RWPE1 (cell line): Measurements from ENCODE around the gene CTBP2.

Source experiments
- CTCF ChIA-PET: fragments of 350-600 bp; sonication (Branson Sonifier 250); formaldehyde crosslinking; extraction: SDS; loops from one replicate; lab custom pipeline; 2021; lab: Yijun Ruan, JAX
- POLR2A ChIA-PET: fragments of 400-600 bp; formaldehyde crosslinking; extraction: SDS; loops from one replicate; lab custom pipeline; 2020; ENCODE audit warnings: antibody characterized with exemption; ENCODE audit not compliant: low non-redundant PET; lab: Yijun Ruan, JAX
- DNase-seq: peaks from one replicate; pipeline ENCODE4 v3.0.0; 2012; ENCODE audit warnings: low spot score
- H3K27ac ChIP-seq: fragments of 450-650 bp; 2 replicates; pipeline ENCODE4 v1.5.1; 2017
- CTCF ChIP-seq: fragments of 450-650 bp; conservative IDR thresholded peaks from 2 replicates; pipeline ENCODE4 v1.5.1; 2017; ENCODE audit warnings: low read depth, mild to moderate bottlenecking

CTBP2 gene

DNA sequence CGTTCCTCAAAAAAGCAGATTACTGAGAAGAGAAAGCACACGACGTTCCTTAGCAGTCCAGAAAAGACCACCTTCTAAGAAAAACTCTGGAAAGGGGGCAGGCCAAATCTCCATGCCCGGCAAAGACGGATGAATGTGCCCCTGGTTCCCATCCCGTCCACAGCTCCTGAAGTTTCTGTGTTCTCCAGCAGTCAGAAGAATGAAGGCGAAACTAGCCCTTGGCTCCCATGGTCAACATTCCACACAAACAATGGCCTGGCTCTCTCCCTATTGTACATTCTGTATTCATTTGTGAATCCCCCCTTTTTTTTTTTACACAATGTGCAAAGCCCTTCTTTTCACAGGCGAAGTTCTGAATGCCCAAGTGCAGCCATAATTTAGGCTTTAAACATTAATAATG lies 5.3 kb downstream of the CTBP2 start:
- DNase-seq = no peak
- POLR2A ChIA-PET = no interaction called here
- H3K27ac ChIP-seq = 0 out of 2 replicates have a peak overlapping the region, but pooled peaks have one; percentile 42
- CTCF ChIA-PET = interaction anchor here (1.4 kb wide), 1 partner anchor 94 kb away, joined by 5 read pairs; no protein-coding TSS in a partner anchor
- TF ChIP-seq CTCF = no peak

- no peak overlapping the region for H3K27ac ChIP-seq
- CTCF ChIA-PET = interaction anchor here (0.5 kb wide), 1 partner anchor 362 kb away, joined by 4 read pairs; no protein-coding TSS in a partner anchor
- no peak for TF ChIP-seq CTCF
- POLR2A ChIA-PET = no interaction called here
- no peak for DNase-seq
Measured at GRCh38 chr10:125154529-125154928, 5.8 kb downstream of the CTBP2 start.

GRCh38 chr10:125153703-125154490 lies 6.5 kb downstream of the CTBP2 start:
- TF ChIP-seq CTCF = no peak
- ChIA-PET POLR2A (interaction anchor here (0.6 kb wide), 1 partner anchor 91 kb away, joined by 3 read pairs; no protein-coding TSS in a partner anchor), CTCF (interaction anchor here (0.5 to 1.1 kb wide), 5 partner anchors 33 to 361 kb away, joined by 3 to 4 read pairs (median 3); no protein-coding TSS in a partner anchor)
- peak overlapping the region; percentile 78 for H3K27ac ChIP-seq
- no peak for DNase-seq

- no peak for DNase-seq
- CTCF ChIA-PET = interaction anchor here (1.1 kb wide), 1 partner anchor 105 kb away, joined by 3 read pairs; no protein-coding TSS in a partner anchor
- H3K27ac ChIP-seq = peak overlapping the region; percentile 78
- POLR2A ChIA-PET = interaction anchor here (0.6 kb wide), 1 partner anchor 92 kb away, joined by 3 read pairs; no protein-coding TSS in a partner anchor
- TF ChIP-seq CTCF = no peak
Measured at GRCh38 chr10:125152450-125153368, 7.7 kb downstream of the CTBP2 start.

- peak overlapping the region; percentile 78 for H3K27ac ChIP-seq
- CTCF ChIA-PET = interaction anchor here (0.6 kb wide), 1 partner anchor 884 kb away, joined by 4 read pairs; no protein-coding TSS in a partner anchor
- POLR2A ChIA-PET = no interaction called here
- no peak for TF ChIP-seq CTCF
- DNase-seq = no peak
Measured at GRCh38 chr10:125151553-125152449, 8.6 kb downstream of the CTBP2 start.
